ENCODE data around the gene TOMM20L.

TOMM20L gene

DNA sequence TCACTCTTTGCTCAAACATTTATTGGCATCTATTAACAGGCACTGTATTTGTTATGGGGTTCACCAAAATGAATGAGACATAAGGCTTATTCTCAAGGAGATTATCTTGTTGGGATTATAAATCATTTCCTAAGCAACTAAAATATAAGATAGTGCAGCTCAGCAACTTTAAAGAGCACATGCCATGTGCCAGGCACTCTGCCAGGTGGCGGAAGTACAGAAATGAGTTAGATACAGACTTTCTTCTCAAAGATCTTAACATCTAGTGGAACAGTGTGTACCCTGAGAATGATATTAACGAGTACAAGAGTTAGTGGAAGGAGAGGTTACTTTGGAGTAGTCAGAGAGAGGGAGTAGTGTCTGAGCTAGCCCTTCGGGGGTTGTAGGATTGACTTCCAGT lies 28.4 kb upstream of the TOMM20L start:
- no peak overlapping the region for H3K4me3 ChIP-seq (ENCODE audit: low read depth, low read length)
- TF ChIP-seq CTCF (conservative IDR thresholded peaks at IDR 0.05; ENCODE audit: low read depth, low read length): no peak
- peak; percentile 9 for DNase-seq (ENCODE audit: low read depth)

DNA sequence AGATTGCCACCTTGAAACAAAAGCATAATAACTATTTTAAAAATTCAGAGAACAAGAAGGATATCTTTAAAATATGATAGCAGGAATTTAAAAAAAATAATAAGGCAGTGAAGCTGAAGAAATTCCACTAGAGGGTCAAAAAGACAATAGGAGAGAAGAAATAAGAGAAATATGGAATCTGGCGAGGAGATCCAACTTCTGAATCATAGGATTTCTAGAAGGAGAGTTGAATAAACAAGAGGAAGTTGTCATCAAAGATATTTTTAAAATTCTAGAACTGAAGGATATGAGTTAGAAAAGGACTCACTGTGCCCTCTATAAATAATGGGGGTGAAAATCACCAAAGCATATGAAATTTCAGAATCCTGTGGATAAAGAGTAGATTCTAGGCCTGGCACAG lies 26.8 kb upstream of the TOMM20L start:
- TF ChIP-seq CTCF (conservative IDR thresholded peaks at IDR 0.05; ENCODE audit: low read depth, low read length): no peak
- no peak for DNase-seq (ENCODE audit: low read depth)
- H3K4me3 ChIP-seq (ENCODE audit: low read depth, low read length): no peak overlapping the region

DNA sequence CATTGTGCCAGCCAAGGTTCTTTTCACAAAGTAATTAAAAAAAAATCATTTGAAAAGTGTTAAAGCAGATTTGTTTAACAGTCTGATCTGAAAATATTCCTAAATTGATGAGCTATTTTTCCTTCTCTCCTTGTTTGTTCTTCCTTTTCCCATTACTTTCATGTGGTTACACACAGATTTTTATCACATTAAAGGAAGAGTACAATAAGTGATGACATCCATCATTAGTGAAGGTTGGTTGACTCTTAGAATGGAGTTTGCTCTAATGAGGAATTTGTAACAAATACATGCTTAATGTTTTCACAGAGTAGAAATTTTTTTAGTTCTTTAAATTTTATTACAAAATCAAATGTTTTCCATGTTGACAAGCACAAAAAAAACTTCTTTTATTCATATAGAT lies 18.9 kb upstream of the TOMM20L start:
- no peak for TF ChIP-seq CTCF (conservative IDR thresholded peaks at IDR 0.05; ENCODE audit: low read depth, low read length)
- no peak overlapping the region for H3K4me3 ChIP-seq (ENCODE audit: low read depth, low read length)
- no peak for DNase-seq (ENCODE audit: low read depth)

DNA sequence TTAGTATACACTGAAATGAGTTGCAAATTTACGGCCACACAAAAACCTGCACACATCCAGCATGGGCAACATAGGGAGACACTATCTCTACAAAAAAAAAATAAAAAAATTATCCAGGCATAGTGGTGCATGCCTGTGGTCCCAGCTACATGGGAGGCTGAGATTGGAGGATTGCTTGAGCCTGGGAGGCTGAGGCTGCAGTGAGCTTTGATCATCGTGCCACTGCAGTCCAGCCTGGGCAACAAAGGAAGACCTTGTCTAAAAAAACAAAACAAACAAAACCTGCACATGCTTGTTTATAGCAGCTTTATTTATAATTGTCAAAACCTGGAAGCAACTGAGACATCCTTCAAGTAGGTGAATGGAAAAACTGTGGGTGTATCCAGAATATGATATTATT lies 4.9 kb upstream of the TOMM20L start:
- TF ChIP-seq CTCF (conservative IDR thresholded peaks at IDR 0.05; ENCODE audit: low read depth, low read length): no peak
- no peak for DNase-seq (ENCODE audit: low read depth)
- no peak overlapping the region for H3K4me3 ChIP-seq (ENCODE audit: low read depth, low read length)

- no peak for DNase-seq (ENCODE audit: low read depth)
- TF ChIP-seq CTCF (conservative IDR thresholded peaks at IDR 0.05; ENCODE audit: low read depth, low read length): no peak
- H3K4me3 ChIP-seq (ENCODE audit: low read depth, low read length): peak overlapping the region; percentile 60
Measured at GRCh38 chr14:58395562-58395811, 243 bp upstream of the TOMM20L start.

DNA sequence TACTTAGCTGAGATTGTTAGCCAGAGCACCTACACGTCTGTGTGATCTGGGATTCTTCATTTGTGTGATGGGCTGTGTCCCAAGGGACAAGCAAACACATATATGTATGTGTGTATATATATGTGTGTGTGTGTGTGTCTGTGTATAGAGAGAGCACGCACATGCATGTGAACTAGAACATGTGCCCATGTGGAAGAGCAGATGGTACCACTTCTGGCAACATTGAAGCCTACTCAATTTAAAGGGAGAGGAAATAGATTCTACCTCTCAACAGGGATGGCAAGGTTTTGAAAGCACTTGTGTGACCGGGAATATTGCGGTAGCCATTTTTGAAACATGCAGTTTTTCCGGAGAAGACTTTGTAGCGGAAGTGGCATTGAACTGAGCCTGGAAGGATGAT lies 1.4 kb downstream of the TOMM20L start:
- H3K4me3 ChIP-seq (ENCODE audit: low read depth, low read length): no peak overlapping the region
- TF ChIP-seq CTCF (conservative IDR thresholded peaks at IDR 0.05; ENCODE audit: low read depth, low read length): no peak
- DNase-seq (ENCODE audit: low read depth): no peak

DNA sequence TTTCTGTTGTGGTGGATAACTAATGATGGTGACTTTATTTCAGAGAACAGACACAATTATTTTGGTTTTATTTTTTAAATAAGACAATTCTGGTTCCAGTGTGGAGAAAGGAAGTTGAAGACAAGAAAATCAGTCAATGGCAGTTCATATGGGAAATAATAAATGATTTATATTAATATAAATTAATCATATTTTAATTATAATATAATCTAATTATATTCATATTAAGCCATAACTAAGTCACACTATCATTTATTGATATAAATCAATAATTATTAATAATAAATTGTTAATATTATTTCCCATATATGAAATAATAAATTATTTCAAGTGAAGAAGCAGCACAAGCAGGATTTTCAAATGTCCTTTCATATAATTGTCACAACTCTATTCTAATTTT lies 2.8 kb downstream of the TOMM20L start:
- TF ChIP-seq CTCF (conservative IDR thresholded peaks at IDR 0.05; ENCODE audit: low read depth, low read length): no peak
- no peak overlapping the region for H3K4me3 ChIP-seq (ENCODE audit: low read depth, low read length)
- DNase-seq (ENCODE audit: low read depth): no peak
